Measurements from ENCODE around the gene MUCL3.
"Not testable (repeated sequence)": the region's sequence is repeated elsewhere in the genome, so short reads cannot be mapped to it uniquely, and the experiment has no call there.

The MUCL3 gene

GRCh38 chr6:30991891-30992290 is 51.1 kb downstream of the MUCL3 start:
- H3K27ac ChIP-seq, result no peak overlapping the region
- no peak for TF ChIP-seq CTCF (conservative IDR thresholded peaks at IDR 0.05)

DNA sequence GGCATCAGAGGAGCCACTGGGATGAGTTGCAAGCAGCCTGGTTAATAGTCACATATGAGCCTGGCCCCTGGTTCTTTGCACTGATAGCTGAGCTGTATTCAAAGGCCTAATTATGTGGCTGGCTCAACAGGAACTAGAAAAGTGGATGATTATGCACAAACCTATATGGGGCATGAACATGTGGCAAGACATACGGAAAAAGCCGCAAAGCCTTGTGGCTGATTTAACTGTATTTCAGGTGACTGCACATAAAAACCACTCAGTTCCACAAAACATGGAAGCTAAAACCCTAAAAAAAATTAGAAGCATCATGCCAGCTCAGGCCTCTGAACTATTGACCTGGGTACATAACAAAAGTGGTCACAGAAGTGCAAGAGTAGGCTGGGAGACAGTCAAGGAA is 56.5 kb downstream of the MUCL3 start:
- H3K27ac ChIP-seq, result no peak overlapping the region
- TF ChIP-seq CTCF (conservative IDR thresholded peaks at IDR 0.05), result no peak

DNA sequence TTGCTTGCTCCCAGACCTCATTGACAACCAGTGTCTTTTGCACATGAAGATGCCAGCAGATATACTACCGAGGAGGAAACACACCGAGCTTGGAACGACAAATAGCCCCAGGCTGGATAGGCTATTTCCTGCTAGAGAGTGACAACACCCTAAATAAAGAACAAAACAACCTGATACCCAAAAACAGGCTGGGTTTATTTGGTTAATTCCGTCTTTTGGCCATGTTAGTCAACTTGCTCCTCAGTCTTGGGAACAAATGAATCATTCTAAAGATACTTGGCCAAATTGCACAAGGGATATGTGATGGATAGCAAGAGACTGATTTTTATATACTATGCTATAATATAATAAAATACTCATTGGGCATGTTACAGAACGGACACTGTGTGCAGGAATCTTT is 58.0 kb downstream of the MUCL3 start:
- no peak for TF ChIP-seq CTCF (conservative IDR thresholded peaks at IDR 0.05)
- H3K27ac ChIP-seq, result no peak overlapping the region

DNA sequence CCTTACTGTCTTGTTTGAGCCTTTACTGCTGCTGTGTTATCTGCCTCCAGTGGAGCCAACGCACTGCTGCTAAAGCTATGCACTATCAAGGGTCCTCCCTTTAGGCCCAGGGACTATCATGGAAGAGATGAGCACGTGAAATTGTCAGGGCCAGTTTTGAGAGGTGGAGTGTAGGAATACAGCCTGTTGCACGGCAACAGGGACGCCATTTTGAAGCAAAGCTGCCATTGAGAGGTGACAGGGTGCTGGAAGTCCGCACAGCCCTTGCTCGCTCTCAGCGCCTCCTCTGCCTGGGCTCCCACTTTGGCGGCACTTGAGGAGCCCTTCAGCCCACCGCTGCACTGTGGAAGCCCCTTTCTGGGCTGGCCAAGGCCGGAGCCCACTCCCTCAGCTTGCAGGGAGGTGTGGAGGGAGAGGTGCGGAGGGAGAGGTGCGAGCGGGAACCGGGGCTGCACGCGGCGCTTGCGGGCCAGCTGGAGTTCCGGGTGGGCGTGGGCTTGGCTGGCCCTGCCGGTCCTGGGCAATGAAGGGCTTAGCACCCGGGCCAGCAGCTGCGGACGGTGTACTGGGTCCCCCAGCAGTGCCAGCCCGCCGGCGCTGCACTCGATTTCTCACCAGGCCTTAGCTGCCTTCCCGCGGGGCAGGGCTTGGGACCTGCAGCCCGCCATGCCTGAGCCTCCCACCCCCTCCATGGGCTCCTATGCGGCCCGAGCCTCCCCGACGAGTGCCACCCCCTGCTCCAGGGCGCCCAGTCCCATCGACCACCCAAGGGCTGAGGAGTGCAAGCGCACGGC is 59.5 kb downstream of the MUCL3 start:
- H3K27ac ChIP-seq, result not testable (repeated sequence)

DNA sequence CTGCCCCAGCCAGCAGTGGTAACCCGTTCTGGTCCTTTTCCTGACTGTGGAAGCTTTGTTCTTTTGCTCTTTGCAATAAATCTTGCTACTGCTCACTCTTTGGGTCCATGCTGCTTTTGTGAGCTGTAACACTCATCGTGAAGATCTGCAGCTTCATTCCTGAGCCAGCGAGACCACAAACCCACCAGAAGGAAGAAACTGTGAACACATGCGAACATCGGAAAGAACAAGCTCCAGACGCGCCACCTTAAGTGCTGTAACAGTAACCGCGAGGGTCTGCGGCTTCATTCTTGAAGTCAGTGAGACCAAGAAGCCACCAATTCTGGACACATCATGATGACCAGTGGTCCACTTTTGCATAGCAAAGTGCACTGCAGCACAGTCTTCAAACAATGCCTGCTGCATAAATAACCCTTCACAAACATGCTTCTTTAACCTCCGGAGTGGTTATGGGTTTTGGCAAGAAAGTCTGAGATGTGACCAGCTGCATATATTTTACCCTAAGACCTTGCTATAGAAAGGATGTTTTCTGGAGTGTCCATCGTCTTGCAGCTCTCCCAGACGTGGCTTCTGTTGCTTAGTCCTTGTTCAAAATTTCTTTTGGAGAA is 60.6 kb downstream of the MUCL3 start:
- TF ChIP-seq CTCF (conservative IDR thresholded peaks at IDR 0.05), result no peak
- no peak overlapping the region for H3K27ac ChIP-seq

GRCh38 chr6:31002471-31002870 is 61.7 kb downstream of the MUCL3 start:
- H3K27ac ChIP-seq, result no peak overlapping the region
- no peak for TF ChIP-seq CTCF (conservative IDR thresholded peaks at IDR 0.05)

Data from VCaP (cell line).